Posterior vena cava (tissue), 2 donors: ENCODE data around the gene TM7SF3. TPM values are rescaled to one million over a fixed set of nuclear protein-coding genes. Genes with fewer than 3 reads are reported as not detected.

Source experiments
- DNase-seq: peaks from one replicate; pipeline ENCODE4 v3.0.0-alpha.2; 2020; ENCODE audit warnings: low spot score
- intact Hi-C, 2 donors: fragments of 100-400 bp; cut with DNase I; formaldehyde crosslinking; loops; one replicate each; pipeline versions ENCODE4 v1.14.1 to v1.14.2; 2022 to 2023
- total RNA-seq, 2 donors: library from RNA; stranded (reverse); fragmentation: NEBNext Ultra II Directional; extraction: Animal tissue kit (Norgen Biotek cat#: 25700); gene quantifications; one replicate each; pipeline ENCODE4 v1.2.1, GENCODE V29; 2021
- donor health status: DM: yes; HTN: yes; CAD: no.
- donor health status: DM: yes; HTN: yes; CAD: no.

The TM7SF3 gene
- total RNA-seq, 2 donors from 2014 or later: 33.4 to 43.5 TPM

DNA sequence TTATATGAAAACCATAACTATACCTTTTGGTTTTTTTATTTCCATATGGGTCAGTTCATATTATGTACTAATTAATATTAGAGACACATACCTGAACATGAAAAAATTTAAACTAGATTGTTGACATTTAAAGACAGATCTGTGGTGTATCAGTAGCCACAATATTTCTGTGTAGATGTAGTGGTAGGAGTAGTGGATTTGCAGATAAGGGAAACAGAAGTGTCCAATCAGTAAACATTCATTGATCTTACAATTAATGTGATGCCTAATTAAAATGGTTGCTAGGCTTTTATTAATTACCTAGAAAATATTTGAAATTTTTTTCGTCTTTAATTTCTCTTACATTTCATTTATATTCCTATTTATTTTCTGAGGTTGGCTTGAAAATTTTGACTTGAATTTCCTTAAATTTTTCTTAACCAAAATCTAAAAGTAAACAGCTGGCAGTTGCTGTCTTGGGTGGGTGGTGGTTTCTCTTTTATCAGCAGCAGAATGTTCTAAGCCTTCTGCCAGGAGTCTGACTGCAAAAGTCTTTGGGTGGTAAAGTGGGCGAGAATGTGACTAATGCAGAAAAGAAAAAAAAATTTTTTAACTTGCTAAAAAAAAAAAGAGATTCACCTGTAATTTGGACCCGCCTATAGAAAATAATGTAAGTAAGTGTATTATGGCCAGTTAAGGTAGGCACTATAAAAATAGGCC lies 73.5 kb downstream of the TM7SF3 start:
- intact Hi-C loops: loop anchor here in 1 of 2 donors (10.0 kb wide), 1 partner anchor 976 kb away; no protein-coding TSS in a partner anchor

DNA sequence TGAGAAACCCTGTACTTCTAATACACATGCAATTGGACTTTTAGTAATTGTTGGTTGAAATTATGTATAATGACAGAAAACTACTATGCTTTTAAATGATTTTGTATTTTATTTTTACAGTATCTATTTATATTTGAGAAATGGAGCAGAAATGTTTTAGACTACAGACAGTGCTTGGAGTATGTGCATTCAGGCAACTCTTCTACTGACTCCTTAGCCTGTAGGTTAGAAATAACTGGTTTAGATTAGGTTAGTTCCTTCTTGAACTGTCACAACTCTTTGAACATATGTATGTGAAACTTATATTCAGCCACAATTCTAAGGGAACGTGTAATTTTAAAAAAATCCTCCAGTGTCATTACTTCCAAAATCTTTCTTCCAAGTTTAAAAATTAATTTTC lies 74.2 kb downstream of the TM7SF3 start:
- no peak for DNase-seq
- intact Hi-C loops: loop anchor here (5.0 to 10.0 kb wide), 2 partner anchors 72 to 975 kb away; partner anchors contain the start of gene TM7SF3 (in 1 of the 2)

More for the DNA sequence above, 73.5 kb downstream of the TM7SF3 start:
- no peak for DNase-seq

GRCh38 chr12:26939192-26939832 lies 74.9 kb downstream of the TM7SF3 start:
- DNase-seq: no peak
- intact Hi-C loops: loop anchor here in 1 of 2 donors (5.0 kb wide), 1 partner anchor 73 kb away; the partner anchor contains the start of gene TM7SF3

GRCh38 chr12:26938701-26939062 lies 75.5 kb downstream of the TM7SF3 start:
- intact Hi-C loops: loop anchor here in 1 of 2 donors (5.0 kb wide), 1 partner anchor 74 kb away; the partner anchor contains the start of gene TM7SF3
- DNase-seq: no peak

GRCh38 chr12:26937863-26938700 lies 76.1 kb downstream of the TM7SF3 start, which contains the start of the genes FGFR1OP2 and INTS13:
Gene FGFR1OP2 (plus strand): TSS chr12:26938470. CDS start chr12:26954159, 15,689 bp downstream.
Gene INTS13 (minus strand): TSS chr12:26937981. CDS start chr12:26936803, 1,178 bp downstream.
- DNase-seq: peak; percentile 100
- intact Hi-C loops: loop anchor here in 1 of 2 donors (5.0 kb wide), 1 partner anchor 74 kb away; the partner anchor contains the start of gene TM7SF3

GRCh38 chr12:26937443-26937862 lies 76.7 kb downstream of the TM7SF3 start:
- intact Hi-C loops: loop anchor here in 1 of 2 donors (5.0 kb wide), 1 partner anchor 75 kb away; the partner anchor contains the start of gene TM7SF3
- DNase-seq: no peak

GRCh38 chr12:26936559-26937442 lies 77.4 kb downstream of the TM7SF3 start:
- intact Hi-C loops: loop anchor here in 1 of 2 donors (5.0 kb wide), 1 partner anchor 76 kb away; the partner anchor contains the start of gene TM7SF3
- DNase-seq: no peak

GRCh38 chr12:26935636-26936378 lies 78.4 kb downstream of the TM7SF3 start:
- DNase-seq: no peak
- intact Hi-C loops: loop anchor here in 1 of 2 donors (5.0 kb wide), 1 partner anchor 76 kb away; the partner anchor contains the start of gene TM7SF3

DNA sequence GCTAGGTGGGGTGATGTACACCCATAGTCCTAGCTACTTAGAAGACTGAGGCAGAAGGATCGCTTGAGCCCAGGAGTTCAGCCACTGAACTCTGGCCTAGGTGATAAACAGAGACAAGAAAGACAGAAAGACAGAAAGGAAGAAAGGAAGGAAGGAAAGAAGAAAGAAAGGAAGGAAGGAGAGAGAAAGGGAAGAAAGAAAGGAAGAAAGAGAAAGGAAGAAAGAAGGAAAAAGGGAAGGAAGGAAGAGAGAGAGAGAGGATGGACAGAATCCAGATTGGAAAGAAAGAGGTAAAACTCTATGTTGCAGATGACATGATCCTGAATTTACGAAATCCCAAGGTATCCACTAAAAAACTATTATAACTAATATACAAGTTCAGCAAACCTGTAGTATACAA lies 84.6 kb downstream of the TM7SF3 start:
- intact Hi-C loops: no loop called here

GRCh38 chr12:26928661-26929060 lies 85.5 kb downstream of the TM7SF3 start:
- intact Hi-C loops: no loop called here
- no peak for DNase-seq

More for the DNA sequence above, 84.6 kb downstream of the TM7SF3 start:
- no peak for DNase-seq

Other genes with a start within 250 kb of the TM7SF3 start
- gene ITPR2, start 181.2 kb downstream of the TM7SF3 start, total RNA-seq: 10 to 100 TPM; 38.8 to 40.3 TPM
- gene INTS13, start 76.4 kb downstream of the TM7SF3 start, total RNA-seq: 10 to 100 TPM; 15.1 to 23.0 TPM
- gene FGFR1OP2, start 75.9 kb downstream of the TM7SF3 start, total RNA-seq: 10 to 100 TPM; 46.1 to 48.6 TPM
- gene MED21, start 8.2 kb upstream of the TM7SF3 start, total RNA-seq: 10 to 100 TPM; 55.7 to 67.4 TPM
- gene C12orf71, start 68.2 kb upstream of the TM7SF3 start, total RNA-seq: not detected
- gene STK38L, start 229.9 kb upstream of the TM7SF3 start, total RNA-seq: 100 to 1,000 TPM in 1 of 2 donors, 10 to 100 TPM in 1; 93.3 to 221 TPM